Spleen (tissue), 7 donors: Measurements from ENCODE around the gene UQCRC2.

Source experiments
- POLR2A ChIP-seq, 3 donors: fragments of 450-650 bp; IDR thresholded peaks; one replicate each; pipeline ENCODE4 v1.5.1; 2017; ENCODE audit warnings: antibody characterized with exemption in 3 of 3, mild to moderate bottlenecking in 1 of 3
- POLR2AphosphoS5 ChIP-seq, 3 donors: sonication (generic); formaldehyde crosslinking; IDR thresholded peaks; one replicate each; pipeline ENCODE4 v1.5.1; 2017; ENCODE audit warnings: antibody characterized with exemption in 3 of 3
- TF ChIP-seq, protein P1 (sequence below), 11 experiments: fragments of 200-600 bp in 7 of 11; fragments of 450-650 bp in 4 of 11; sonication (generic) in 4 of 11; IDR thresholded peaks in 8 of 11; conservative IDR thresholded peaks in 3 of 11; 1 replicate in 7 of 11; 2 replicates in 4 of 11; pipeline versions ENCODE4 v1.4.0 to v1.8.0; 2016 to 2021; ENCODE audit warnings: antibody characterized with exemption in 11 of 11, inconsistent platforms in 4 of 11, mild to moderate bottlenecking in 1 of 11
- donor health status: DM: no; HTN: no; CAD: no; lungs with moderate emphysema.
- donor health status: DM: no; HTN: no; CAD: no.
- donor health status: DM: no; HTN: no; CAD: no.

DNA sequence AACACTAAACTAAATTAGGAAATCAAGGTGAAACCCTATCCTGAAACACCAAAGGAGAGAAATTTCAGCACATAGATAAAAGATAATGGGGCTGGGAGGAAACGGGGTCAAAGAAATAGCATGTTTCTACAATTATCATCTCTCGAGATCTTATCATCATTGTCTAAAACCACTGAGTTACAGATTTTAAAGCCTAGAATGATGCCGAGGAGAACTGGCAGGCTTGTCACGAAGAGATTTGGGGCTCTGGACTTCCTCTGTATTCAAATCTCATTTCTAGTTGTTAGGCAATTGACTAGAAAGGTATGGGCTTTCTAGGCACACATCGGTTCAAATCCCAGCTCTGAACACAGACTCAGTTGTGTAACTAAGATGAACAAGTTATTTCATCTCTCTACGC is 38.5 kb downstream of the UQCRC2 start:
- TF ChIP-seq POLR2A (IDR thresholded peaks at IDR 0.05): no peak
- TF ChIP-seq, protein P1, sequence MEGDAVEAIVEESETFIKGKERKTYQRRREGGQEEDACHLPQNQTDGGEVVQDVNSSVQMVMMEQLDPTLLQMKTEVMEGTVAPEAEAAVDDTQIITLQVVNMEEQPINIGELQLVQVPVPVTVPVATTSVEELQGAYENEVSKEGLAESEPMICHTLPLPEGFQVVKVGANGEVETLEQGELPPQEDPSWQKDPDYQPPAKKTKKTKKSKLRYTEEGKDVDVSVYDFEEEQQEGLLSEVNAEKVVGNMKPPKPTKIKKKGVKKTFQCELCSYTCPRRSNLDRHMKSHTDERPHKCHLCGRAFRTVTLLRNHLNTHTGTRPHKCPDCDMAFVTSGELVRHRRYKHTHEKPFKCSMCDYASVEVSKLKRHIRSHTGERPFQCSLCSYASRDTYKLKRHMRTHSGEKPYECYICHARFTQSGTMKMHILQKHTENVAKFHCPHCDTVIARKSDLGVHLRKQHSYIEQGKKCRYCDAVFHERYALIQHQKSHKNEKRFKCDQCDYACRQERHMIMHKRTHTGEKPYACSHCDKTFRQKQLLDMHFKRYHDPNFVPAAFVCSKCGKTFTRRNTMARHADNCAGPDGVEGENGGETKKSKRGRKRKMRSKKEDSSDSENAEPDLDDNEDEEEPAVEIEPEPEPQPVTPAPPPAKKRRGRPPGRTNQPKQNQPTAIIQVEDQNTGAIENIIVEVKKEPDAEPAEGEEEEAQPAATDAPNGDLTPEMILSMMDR (IDR thresholded peaks at IDR 0.05 in 8 of 11, conservative IDR thresholded peaks at IDR 0.05 in 3 of 11): no peak
- TF ChIP-seq POLR2AphosphoS5 (IDR thresholded peaks at IDR 0.05): no peak
